NCI-H460 (cell line): ENCODE measurements around the gene IL17D. TPM values are rescaled to one million over a fixed set of nuclear protein-coding genes. Genes with fewer than 3 reads are reported as not detected.

Experiments used
- DNase-seq: peaks from one replicate; pipeline ENCODE4 v3.0.0-alpha.2; 2016; ENCODE audit warnings: low read depth; ENCODE audit errors: extremely low read depth
- total RNA-seq: library from RNA; depleted of rRNA; stranded (reverse); fragments of >200 nt; shearing (Covaris generic); gene quantifications from 2 replicates; pipeline ENCODE4 v1.2.3, GENCODE V29; 2014

Gene IL17D
- total RNA-seq, 1 experiment from 2014 or later: 0.92 TPM

DNA sequence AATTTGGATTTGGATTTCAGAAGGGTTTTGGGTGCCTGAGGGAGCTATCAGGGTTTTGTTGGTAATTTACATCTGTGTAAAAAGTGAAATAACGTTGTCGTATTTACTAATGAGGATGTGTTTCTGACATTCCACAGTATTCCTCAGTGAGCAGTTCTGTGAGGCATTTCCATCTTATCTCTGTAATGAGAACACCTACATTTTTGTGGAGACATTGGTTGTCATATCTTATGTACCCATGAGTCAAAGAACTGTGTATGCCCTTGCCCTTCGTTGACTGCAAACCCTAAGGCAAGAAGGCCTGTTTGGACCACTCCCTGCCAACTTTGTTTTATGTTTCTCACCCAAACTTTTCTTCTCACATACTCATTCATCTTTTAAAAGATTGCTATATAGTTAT lies 14.2 kb upstream of the IL17D start:
- DNase-seq: no peak

DNA sequence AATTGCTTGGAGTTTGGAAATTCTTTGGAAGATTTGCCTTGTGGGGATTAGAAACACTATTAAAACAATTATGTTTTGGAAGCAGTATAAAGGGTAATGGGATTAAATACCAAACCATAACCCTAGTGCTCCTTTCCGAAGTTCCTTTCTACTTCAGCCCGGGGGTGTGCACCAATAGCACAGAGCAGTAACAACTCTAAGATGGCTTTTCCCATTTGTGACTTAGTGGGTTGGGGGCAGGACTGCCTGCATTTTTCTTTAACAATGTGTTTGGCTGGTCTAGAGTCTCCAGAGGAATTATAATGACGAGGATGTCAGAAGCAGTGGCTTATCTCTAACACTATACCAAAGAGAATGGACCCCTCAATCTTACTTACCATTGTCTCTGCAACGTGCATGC lies 11.9 kb upstream of the IL17D start:
- DNase-seq: no peak

DNA sequence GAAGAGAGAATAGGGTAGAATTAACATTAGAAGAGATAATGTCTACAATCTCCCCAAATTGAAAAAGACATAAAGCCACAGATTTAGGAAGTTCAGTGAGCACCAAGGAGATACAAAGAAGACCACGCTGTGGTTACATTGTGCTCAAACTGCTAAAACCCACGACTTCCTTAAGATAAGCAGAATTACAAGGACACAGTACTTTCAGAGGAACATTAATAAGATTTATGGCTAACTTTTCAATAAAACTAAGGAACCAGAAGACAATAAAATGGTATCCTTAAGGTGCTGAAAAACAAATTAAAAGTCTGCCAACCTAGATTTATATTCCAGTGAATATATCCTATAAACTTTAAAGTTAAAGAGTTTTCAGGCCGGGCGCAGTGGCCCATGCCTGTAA lies 7.4 kb upstream of the IL17D start:
- DNase-seq: no peak

DNA sequence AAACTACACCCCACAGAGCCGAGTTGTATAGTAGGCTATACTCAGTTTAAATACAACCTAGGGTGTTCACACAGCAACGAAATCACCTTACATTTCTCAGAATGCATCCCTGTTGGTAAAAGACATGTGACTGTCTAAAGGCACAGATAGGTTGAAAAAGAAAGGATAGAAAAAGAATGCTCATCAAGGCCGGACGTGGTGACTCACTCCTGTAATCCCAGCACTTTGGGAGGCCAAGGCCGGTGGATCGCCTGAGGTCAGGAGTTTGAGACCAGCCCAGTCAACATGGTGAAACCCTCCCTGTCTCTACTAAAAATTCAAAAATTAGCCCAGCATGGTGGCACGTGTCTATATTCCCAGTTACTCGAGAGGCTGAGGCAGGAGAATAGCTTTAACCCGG lies 3.8 kb upstream of the IL17D start:
- DNase-seq: no peak

DNA sequence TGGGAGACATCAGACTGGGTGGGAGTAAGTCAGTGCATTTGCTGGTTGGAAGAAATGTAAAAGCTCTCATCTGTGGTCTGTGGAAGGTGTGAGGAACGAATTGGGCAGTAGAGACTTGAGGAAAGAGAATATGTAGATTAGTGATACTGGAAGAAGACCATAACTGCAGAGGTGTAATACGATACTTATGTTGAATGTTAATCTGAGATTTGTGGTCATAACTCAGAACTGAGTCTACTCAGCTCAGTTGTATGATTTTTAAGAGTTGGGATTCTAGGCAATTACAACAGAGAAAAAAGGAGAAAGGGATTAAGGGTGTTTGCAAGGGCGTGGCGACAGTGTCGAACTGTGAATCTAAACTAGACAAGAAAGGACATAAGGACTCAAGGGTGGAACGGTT lies 3.2 kb upstream of the IL17D start:
- DNase-seq: no peak

DNA sequence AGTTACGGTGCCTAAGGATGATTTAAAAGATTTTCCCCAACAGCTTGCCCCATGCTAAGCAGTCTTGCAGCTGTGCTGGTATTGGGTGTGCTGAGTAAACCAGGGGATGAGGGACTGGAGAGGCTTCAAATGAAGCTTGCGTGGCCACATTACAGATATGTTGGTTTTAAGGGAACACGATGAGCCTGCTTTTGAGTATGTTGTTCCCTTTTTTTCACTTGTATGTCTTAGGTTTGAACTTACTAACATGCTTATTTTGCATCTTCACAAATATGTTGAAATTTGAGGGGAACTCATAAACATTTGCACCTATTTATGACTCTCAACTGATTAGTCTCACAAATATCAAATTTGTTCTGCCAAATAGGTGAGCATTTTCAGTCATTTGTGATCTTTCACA lies 2.0 kb upstream of the IL17D start:
- no peak for DNase-seq

DNA sequence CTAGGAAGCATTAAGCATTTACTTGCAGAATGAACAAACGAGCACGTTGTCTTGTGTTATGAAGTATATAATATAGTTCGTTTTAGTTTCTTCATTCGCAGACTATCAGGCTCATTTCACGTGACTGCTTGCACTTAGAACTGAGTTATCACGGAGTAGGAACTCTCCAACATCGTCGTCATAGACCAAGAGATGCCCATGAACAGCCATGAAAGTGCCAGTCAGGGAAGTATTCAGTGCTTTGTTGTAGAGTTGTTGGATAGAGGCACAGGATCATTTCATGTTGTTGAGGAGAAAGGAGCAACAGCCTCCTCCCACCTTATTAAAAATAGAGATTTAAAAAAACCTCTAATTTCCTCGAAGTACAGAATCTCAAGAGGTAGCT lies 977 bp upstream of the IL17D start:
- DNase-seq: no peak

DNA sequence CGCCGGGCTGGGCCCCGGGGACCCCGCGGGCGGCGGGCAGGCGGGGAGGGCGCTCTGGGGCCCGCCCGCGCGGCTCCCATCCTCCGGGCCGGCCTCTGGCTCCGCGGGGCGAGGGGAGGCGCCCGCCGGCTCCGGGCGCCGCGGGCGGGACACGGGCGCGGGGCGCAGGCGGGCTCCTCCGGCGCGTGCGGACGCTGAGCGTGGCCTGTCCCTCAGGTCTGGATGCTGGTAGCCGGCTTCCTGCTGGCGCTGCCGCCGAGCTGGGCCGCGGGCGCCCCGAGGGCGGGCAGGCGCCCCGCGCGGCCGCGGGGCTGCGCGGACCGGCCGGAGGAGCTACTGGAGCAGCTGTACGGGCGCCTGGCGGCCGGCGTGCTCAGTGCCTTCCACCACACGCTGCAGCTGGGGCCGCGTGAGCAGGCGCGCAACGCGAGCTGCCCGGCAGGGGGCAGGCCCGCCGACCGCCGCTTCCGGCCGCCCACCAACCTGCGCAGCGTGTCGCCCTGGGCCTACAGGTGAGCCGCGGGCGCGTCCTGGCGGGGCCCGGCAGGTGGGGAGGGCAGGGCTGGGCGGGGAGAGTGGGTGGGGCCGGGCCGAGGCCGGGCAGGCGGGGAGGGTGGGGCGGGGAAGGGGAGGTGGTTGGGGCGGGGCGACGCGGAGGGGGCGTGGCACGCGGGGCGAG lies 420 bp downstream of the IL17D start:
- peak; percentile 41 for DNase-seq

DNA sequence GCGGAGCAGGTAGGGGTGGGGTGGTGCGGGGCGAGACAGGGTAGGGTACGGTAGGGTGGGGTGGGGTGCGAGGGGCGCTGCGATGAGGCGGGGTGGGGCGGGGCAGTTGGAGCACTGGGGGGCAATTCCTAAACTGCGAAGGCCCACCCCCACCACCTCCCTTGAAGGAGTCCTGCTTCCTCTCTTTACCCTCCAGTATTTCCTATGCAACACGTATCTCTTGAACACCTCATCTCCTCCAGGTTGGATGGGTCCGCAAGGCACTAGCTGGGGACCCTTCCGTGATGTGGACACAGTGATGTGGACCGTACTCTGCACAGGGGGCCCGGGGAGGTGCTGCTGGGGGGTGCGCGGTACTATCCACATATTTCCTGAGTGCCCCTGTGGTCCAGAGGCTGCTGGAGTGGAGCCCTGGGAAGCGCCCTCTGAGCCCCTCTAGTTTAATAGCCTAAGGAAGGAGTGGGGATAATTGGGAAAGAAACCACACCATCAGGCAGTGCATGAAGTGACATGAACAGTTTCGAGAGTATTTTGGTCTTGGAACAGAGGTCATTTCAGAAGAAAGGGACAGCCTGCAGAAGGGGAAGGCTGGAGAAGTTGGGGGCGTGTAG lies 1.1 kb downstream of the IL17D start:
- DNase-seq: no peak

DNA sequence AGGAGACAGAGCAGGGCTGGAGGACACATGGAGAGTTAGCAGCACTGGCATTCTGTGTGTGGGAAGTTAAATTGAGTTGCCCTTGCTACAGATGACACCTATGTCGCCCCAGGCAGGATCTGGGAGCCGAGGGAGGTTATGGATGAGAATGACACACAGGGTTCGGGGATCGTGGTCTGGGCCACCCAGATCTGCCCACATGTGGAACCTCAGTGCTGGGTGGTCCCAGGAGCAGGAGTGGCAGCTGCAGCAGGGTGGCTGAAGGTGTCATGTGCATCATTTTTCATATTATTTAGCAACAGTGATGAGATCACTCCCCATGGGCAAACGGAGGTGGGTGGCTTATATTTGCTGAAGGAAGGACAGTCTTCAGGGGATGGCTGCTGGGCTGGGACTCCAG lies 3.2 kb downstream of the IL17D start:
- no peak for DNase-seq

DNA sequence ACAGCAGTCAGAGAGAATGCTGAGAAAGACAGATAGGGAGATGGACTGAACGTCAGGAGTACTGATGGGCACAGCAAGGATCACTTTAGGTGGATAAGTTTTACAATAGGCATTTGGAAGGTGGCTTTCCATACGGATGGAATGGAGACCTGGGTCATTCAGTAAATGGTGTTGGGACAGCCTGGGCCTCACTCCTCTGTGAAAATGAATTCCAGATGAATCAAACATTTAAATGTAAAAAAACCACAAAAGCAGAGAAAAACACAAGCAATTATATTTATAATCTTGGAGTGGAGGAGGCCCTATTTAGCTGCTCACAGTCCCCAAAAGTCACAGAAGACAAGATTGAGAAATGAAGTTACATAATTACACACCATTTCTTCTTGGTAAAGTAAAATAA lies 4.7 kb downstream of the IL17D start:
- no peak for DNase-seq

DNA sequence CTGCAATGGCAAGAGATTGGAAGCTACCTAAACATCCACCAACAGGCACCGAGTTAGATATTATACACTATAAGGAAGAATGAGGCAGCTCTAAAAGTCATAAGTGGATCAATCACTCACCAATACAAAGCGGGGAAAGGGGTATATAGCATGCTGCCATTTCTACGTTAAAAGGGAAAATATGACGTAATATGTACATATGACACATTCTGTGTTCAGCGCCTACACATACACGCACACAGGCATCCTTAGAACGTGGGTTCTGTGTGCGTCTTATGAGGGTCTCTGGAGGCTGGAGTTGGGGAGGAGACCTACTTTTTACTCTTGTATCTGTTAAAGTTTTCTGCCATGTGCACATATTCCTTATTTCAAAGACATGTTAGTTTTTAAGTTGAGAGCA lies 5.9 kb downstream of the IL17D start:
- no peak for DNase-seq

DNA sequence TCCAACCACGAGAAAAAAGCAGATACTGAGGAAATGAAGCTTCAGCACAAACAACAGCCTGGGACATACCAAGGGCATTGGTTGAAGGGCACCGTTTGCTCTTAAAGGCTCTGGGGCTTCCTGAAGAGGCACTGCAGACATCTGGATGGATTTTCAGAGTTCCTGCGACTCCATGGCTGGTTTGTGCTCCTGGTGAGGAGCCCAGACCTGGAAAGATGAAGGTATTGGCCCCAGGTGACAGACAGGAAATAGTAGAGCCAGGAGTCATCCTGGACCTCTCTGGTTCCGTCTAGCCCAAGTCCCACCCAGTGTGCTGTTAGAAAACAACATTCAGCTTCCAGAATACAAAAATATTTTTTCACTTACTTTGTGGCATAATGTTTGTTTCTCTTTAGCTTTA lies 6.3 kb downstream of the IL17D start:
- no peak for DNase-seq

DNA sequence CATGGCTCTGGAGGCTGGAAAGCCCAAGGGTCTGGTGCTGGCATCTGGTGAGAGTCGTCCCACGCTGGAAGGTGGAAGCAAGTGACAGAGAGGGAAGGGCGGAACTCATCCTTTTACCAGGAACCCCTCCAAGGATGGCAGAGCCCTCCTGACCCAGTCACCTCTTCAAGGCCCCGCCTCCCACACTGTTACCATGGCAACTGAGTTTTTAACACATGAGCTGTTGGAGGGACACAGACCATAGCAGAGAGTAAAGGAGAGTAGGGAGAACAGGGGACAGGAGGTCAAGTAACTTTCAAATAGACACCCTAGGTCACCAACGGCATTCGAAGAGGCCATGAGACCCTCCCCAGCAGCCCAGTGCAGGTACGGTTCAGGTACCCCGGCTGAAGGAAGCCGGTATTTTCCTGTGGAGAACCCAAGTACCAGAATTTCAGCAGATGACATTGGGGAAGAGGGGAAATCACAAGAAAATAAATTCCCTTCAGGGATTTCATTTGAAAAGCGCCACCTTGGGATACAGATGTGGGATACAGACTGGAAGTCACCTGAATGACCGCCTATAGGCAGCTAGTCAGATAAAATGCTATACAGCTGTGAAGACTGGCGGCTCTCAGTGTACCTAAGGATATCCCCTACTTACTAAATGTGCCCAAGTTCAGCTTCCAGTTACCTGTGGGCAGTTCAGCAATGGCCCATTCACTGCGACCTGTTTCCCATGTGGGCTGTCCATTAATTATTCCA lies 8.0 kb downstream of the IL17D start:
- no peak for DNase-seq

DNA sequence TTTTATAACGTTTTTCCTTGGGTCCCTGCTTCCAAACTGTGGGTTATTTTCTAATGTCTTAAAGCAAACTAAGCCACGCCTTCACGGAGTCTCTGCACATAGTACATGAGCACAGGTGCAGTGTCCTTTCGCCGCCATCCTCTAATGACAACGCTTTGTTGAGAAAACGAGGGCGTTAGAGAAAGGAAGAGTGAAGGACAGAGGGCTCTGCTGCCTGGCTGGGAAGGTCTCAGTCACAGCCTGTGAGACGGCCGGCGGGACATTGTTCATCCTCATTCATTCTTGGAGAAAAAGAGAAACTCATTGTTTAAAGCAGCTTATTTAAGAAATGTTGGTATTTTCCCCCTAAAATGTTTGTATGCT lies 9.5 kb downstream of the IL17D start:
- no peak for DNase-seq

DNA sequence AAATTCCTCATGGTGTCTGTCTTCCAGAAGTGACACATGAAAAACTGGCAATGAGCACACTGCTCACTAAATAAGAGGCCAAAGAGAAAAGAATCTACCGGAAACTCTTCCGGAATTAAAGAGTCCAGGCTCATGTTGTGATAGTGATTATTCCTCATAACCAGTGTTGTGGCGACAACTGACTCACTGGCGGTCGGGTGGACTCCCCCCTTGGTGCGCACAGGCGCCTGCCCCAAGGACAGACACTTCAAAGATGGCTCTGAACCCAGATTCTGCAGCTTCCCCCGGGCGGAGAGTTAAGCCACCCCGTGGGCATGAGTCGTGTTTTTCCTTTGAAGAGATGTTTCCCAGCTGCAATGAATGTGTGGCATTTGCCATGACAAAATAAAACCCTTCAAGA lies 10.3 kb downstream of the IL17D start:
- no peak for DNase-seq

DNA sequence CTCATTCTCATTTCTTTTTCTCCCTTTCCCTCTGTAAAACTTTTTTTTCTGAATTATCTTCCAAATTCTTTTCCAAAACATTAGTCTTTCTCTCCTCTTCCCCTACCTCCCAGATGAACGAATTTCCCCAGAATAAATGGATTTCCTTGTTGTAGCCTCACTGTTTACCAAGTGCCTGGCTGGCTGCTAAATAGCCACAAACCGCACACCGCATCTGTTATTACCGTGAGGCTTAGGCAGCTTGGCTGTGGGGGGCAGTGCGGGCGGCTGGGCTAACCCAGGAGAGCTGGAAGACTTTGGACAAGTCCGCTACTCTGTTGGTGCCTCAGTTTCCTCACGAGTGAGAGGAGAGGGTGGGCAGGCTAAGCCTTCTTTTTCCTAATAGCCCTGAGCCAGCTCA lies 10.7 kb downstream of the IL17D start:
- no peak for DNase-seq

DNA sequence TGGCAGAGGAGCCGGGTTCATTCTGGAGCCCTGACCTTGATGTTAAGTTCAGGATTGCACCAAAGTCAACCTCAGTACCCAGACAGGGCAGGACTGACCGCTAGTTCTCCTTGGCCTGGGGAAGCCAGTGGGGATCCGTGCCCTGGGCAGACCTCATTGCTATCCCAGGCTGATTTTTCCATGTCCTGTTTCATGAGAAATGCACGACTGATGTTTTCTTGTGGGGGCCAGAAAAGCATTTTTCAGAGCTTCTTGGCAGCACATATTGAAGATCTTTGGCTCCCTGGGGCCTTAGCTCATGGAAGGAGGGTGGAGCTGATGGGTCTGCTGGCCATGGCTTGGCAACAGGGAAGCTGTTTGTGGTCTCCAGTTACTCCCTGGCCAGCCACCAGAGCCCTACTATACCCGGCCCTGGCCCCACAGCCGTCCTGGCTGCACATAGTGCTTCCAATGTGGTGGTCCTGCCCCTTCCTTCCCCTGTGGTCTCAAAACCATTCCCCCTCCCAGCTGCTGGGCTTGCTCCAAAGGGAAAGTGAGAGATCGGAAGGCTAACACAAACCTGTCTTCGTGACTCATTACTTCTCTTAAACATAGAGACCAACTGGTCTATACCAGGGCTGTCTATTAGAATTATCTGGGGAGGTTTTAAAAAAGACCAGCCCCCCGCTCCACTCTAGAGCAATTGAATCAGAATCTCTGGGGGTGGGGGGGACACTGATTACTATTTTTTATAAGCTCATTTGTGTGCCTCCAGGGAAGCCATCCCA lies 11.2 kb downstream of the IL17D start:
- no peak for DNase-seq

DNA sequence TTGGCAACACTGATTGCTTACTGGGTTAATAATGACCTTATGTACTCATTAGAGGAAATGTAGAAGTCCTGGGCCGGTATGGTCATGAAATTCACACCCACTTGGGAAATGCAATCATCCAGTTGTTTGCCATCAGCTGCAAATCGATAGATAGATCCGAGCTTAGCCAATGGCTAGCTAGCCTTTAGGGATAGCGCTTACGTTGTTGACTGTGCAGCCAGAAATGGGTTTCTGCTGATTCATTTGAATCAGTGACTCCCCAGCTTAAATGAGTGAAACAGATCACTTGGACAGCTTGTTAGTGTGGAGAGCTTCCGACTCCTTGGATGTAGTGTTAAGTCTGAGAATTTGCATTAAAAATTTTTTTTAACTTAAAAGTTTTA lies 11.8 kb downstream of the IL17D start:
- no peak for DNase-seq

DNA sequence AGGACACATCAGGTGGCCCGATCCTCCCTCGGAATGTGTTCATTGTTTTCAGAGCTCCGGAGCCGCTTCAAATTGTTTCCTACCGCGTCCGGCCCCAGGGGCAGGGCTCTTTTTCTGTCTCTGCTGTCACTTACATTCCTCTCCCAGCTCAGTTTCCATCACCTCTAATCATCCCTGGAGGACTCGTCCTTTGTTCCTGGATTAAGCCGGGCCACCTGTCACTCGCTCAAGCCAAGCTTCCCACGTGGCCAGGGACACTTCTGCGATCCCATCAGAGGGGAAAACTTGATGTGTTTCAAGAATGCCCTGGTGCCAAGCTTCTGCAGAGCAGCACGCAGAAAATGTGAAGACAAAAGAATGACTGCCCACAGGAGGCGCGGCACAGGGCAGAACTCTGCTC lies 13.5 kb downstream of the IL17D start:
- no peak for DNase-seq
